HEK293 (cell line): ENCODE measurements around the gene RPL4.

ENCODE experiments used
- FEZF1 ChIP-seq: fragments of 450-650 bp; formaldehyde crosslinking; IDR thresholded peaks from 2 replicates; pipeline ENCODE4 v1.5.1; 2016; ENCODE audit warnings: missing biosample characterization, missing genetic modification characterization
- OSR2 ChIP-seq: fragments of 450-650 bp; formaldehyde crosslinking; IDR thresholded peaks from 2 replicates; pipeline ENCODE4 v1.5.1; 2016; ENCODE audit warnings: missing biosample characterization, missing genetic modification characterization
- PRDM1 ChIP-seq: fragments of 450-650 bp; formaldehyde crosslinking; IDR thresholded peaks from 2 replicates; pipeline ENCODE4; 2016; ENCODE audit warnings: missing biosample characterization, missing genetic modification characterization
- PRDM4 ChIP-seq: fragments of 450-650 bp; formaldehyde crosslinking; IDR thresholded peaks from 2 replicates; pipeline ENCODE4 v1.5.1; 2017; ENCODE audit warnings: missing biosample characterization, missing genetic modification characterization
- RBAK ChIP-seq: fragments of 450-650 bp; formaldehyde crosslinking; IDR thresholded peaks from 2 replicates; pipeline ENCODE4 v1.5.1; 2016; ENCODE audit warnings: missing biosample characterization, missing genetic modification characterization
- SALL2 ChIP-seq: fragments of 450-650 bp; formaldehyde crosslinking; IDR thresholded peaks from 2 replicates; pipeline ENCODE4 v1.5.0; 2017; ENCODE audit warnings: missing biosample characterization, mild to moderate bottlenecking, missing genetic modification characterization, borderline replicate concordance
- SCRT1 ChIP-seq: fragments of 450-650 bp; formaldehyde crosslinking; IDR thresholded peaks from 2 replicates; pipeline ENCODE4 v1.5.1; 2016; ENCODE audit warnings: missing biosample characterization, missing genetic modification characterization, borderline replicate concordance
- ZBTB48 ChIP-seq: fragments of 450-650 bp; formaldehyde crosslinking; IDR thresholded peaks from 2 replicates; pipeline ENCODE4 v1.5.1; 2016; ENCODE audit warnings: missing biosample characterization, missing genetic modification characterization
- ZEB2 ChIP-seq: fragments of 450-650 bp; formaldehyde crosslinking; IDR thresholded peaks from 2 replicates; pipeline ENCODE4 v1.5.1; 2016; ENCODE audit warnings: missing biosample characterization, missing genetic modification characterization
- ZFP37 ChIP-seq: fragments of 450-650 bp; formaldehyde crosslinking; IDR thresholded peaks from 2 replicates; pipeline ENCODE4 v1.5.1; 2016; ENCODE audit warnings: missing biosample characterization, missing genetic modification characterization
- ZFP41 ChIP-seq: fragments of 450-650 bp; formaldehyde crosslinking; IDR thresholded peaks from 2 replicates; pipeline ENCODE4 v1.5.1; 2016; ENCODE audit warnings: missing biosample characterization, missing genetic modification characterization, borderline replicate concordance
- ZNF10 ChIP-seq: fragments of 450-650 bp; formaldehyde crosslinking; IDR thresholded peaks from 2 replicates; pipeline ENCODE4 v1.5.1; 2017; ENCODE audit warnings: missing biosample characterization, missing genetic modification characterization
- ZNF132 ChIP-seq: fragments of 450-650 bp; formaldehyde crosslinking; IDR thresholded peaks from 2 replicates; pipeline ENCODE4 v1.5.1; 2017; ENCODE audit warnings: missing biosample characterization, missing genetic modification characterization, borderline replicate concordance
- ZNF169 ChIP-seq: fragments of 450-650 bp; formaldehyde crosslinking; IDR thresholded peaks from 2 replicates; pipeline ENCODE4 v1.5.1; 2016; ENCODE audit warnings: missing biosample characterization, missing genetic modification characterization
- ZNF175 ChIP-seq: fragments of 450-650 bp; formaldehyde crosslinking; IDR thresholded peaks from 2 replicates; pipeline ENCODE4 v1.5.1; 2016; ENCODE audit warnings: missing biosample characterization, missing genetic modification characterization
- ZNF2 ChIP-seq: fragments of 450-650 bp; formaldehyde crosslinking; IDR thresholded peaks from 2 replicates; pipeline ENCODE4 v1.5.1; 2016; ENCODE audit warnings: missing biosample characterization, missing genetic modification characterization
- ZNF24 ChIP-seq: fragments of 450-650 bp; formaldehyde crosslinking; IDR thresholded peaks from 2 replicates; pipeline ENCODE4 v1.5.1; 2016; ENCODE audit warnings: missing biosample characterization, missing genetic modification characterization
- ZNF350 ChIP-seq: fragments of 450-650 bp; formaldehyde crosslinking; IDR thresholded peaks from 2 replicates; pipeline ENCODE4 v1.5.0; 2017; ENCODE audit warnings: missing biosample characterization, mild to moderate bottlenecking, missing genetic modification characterization
- ZNF433 ChIP-seq: fragments of 450-650 bp; formaldehyde crosslinking; IDR thresholded peaks from 2 replicates; pipeline ENCODE4 v1.5.1; 2016; ENCODE audit warnings: missing biosample characterization, missing genetic modification characterization, low read depth
- ZNF521 ChIP-seq: fragments of 450-650 bp; formaldehyde crosslinking; IDR thresholded peaks from 2 replicates; pipeline ENCODE4 v1.5.1; 2017; ENCODE audit warnings: missing biosample characterization, mild to moderate bottlenecking, missing genetic modification characterization
- ZNF596 ChIP-seq: fragments of 450-650 bp; IDR thresholded peaks from 2 replicates; pipeline ENCODE4 v1.5.0; 2018; ENCODE audit warnings: missing biosample characterization, mild to moderate bottlenecking, missing genetic modification characterization, moderate library complexity
- ZNF660 ChIP-seq: fragments of 450-650 bp; IDR thresholded peaks from 2 replicates; pipeline ENCODE4 v1.5.1; 2018; ENCODE audit warnings: missing biosample characterization, mild to moderate bottlenecking, missing genetic modification characterization
- ZNF704 ChIP-seq: fragments of 450-650 bp; formaldehyde crosslinking; IDR thresholded peaks from 2 replicates; pipeline ENCODE4 v1.5.1; 2016; ENCODE audit warnings: missing biosample characterization, missing genetic modification characterization
- ZNF837 ChIP-seq: fragments of 450-650 bp; formaldehyde crosslinking; IDR thresholded peaks from 2 replicates; pipeline ENCODE4 v1.5.1; 2016; ENCODE audit warnings: missing biosample characterization, missing genetic modification characterization
- TF ChIP-seq, protein P1 (sequence below): fragments of 450-650 bp; formaldehyde crosslinking; IDR thresholded peaks from 2 replicates; pipeline ENCODE4 v1.5.1; 2016; ENCODE audit warnings: missing biosample characterization, missing genetic modification characterization
- TF ChIP-seq, protein P2 (sequence below): fragments of 450-650 bp; formaldehyde crosslinking; IDR thresholded peaks from 2 replicates; pipeline ENCODE4 v1.5.1; 2017; ENCODE audit warnings: missing biosample characterization, missing genetic modification characterization
- TF ChIP-seq, protein P3 (sequence below): fragments of 450-650 bp; formaldehyde crosslinking; IDR thresholded peaks from 2 replicates; pipeline ENCODE4 v1.5.1; 2016; ENCODE audit warnings: missing biosample characterization, missing genetic modification characterization, borderline replicate concordance
- TF ChIP-seq, protein P4 (sequence below): fragments of 450-650 bp; formaldehyde crosslinking; IDR thresholded peaks from 2 replicates; pipeline ENCODE4 v1.5.1; 2016; ENCODE audit warnings: missing biosample characterization, missing genetic modification characterization

RPL4 gene

DNA sequence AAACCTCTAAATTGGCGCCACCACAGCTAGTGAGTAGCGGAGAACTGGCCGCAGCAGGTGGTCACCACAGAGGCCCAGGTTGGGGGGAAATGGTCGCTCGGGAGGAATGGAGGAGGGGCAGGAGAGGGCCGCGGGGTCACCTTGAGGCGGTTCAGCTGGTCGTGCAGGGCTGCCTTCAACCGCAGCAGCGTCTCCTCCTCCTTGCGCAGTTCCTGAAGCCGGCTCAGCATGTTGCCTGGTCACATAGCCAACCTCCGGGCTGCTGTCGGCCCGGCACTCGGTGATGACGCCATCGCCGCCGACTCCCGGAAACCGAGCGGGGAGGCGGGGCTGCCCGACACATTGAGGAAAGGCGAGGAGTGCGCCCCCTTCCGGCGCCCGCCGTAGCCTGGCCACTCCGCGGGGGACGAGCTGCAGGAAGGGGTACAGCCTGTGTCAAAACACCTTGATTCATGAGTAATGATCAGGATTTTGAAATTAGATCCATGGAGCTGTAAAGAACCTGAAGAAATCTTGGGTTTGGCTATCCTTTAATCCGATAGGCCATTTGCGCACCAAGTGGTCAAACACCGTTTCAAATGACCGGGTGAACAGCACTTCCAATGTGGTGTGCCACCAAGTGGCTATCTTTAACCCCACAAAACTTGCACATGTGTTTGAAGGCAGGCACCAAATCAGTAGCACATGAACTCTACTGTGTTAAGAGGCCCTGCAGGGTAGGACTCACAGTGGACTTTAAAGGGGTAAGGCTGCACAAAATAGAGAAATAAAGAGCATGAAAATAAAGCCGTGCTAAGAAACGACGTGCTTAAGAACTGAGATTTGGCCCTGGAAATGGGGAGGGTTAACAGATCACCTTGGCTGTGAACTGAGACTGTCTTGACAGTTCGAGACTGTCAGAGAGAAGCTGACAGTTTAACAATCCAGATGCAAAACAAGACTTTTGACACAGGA, 6.9 kb downstream of the RPL4 start, which contains the start of gene SNAPC5 (continued):
- TF ChIP-seq, protein P1, sequence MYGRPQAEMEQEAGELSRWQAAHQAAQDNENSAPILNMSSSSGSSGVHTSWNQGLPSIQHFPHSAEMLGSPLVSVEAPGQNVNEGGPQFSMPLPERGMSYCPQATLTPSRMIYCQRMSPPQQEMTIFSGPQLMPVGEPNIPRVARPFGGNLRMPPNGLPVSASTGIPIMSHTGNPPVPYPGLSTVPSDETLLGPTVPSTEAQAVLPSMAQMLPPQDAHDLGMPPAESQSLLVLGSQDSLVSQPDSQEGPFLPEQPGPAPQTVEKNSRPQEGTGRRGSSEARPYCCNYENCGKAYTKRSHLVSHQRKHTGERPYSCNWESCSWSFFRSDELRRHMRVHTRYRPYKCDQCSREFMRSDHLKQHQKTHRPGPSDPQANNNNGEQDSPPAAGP (tag by site-specific recombination): peak; percentile 92
- TF ChIP-seq SALL2 (tag by site-specific recombination) (no peak), RBAK (tag by site-specific recombination) (no peak), ZNF433 (tag by site-specific recombination) (no peak), ZNF2 (tag by site-specific recombination) (peak; percentile 97), ZEB2 (tag by site-specific recombination) (peak; percentile 100), SCRT1 (peak; percentile 96), ZNF704 (0 out of 2 replicates have a peak, but pooled peaks have one; percentile 45), ZFP37 (peak; percentile 99), ZNF10 (tag by site-specific recombination) (0 out of 2 replicates have a peak, but pooled peaks have one; percentile 33), ZBTB48 (peak; percentile 6; the same call in 1 of the 2 replicates), ZNF24 (peak; percentile 81; the same call in 1 of the 2 replicates), ZNF169 (tag by site-specific recombination) (no peak), PRDM1 (tag by site-specific recombination) (no peak), ZFP41 (tag by site-specific recombination) (no peak), ZNF175 (tag by site-specific recombination) (no peak), ZNF837 (tag by site-specific recombination) (peak; percentile 77; the same call in 1 of the 2 replicates), PRDM4 (no peak; the same call in 1 of the 2 replicates), ZNF521 (tag by site-specific recombination) (no peak), OSR2 (tag by site-specific recombination) (peak; percentile 95), FEZF1 (peak; percentile 86), ZNF132 (tag by site-specific recombination) (no peak), ZNF596 (tag by site-specific recombination) (peak; percentile 53; the same call in 1 of the 2 replicates), ZNF350 (no peak), ZNF660 (tag by site-specific recombination) (peak; percentile 98)
- TF ChIP-seq, protein P2, sequence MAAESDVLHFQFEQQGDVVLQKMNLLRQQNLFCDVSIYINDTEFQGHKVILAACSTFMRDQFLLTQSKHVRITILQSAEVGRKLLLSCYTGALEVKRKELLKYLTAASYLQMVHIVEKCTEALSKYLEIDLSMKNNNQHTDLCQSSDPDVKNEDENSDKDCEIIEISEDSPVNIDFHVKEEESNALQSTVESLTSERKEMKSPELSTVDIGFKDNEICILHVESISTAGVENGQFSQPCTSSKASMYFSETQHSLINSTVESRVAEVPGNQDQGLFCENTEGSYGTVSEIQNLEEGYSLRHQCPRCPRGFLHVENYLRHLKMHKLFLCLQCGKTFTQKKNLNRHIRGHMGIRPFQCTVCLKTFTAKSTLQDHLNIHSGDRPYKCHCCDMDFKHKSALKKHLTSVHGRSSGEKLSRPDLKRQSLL (tag by site-specific recombination): 0 out of 2 replicates have a peak, but pooled peaks have one; percentile 4
- TF ChIP-seq, protein P3, sequence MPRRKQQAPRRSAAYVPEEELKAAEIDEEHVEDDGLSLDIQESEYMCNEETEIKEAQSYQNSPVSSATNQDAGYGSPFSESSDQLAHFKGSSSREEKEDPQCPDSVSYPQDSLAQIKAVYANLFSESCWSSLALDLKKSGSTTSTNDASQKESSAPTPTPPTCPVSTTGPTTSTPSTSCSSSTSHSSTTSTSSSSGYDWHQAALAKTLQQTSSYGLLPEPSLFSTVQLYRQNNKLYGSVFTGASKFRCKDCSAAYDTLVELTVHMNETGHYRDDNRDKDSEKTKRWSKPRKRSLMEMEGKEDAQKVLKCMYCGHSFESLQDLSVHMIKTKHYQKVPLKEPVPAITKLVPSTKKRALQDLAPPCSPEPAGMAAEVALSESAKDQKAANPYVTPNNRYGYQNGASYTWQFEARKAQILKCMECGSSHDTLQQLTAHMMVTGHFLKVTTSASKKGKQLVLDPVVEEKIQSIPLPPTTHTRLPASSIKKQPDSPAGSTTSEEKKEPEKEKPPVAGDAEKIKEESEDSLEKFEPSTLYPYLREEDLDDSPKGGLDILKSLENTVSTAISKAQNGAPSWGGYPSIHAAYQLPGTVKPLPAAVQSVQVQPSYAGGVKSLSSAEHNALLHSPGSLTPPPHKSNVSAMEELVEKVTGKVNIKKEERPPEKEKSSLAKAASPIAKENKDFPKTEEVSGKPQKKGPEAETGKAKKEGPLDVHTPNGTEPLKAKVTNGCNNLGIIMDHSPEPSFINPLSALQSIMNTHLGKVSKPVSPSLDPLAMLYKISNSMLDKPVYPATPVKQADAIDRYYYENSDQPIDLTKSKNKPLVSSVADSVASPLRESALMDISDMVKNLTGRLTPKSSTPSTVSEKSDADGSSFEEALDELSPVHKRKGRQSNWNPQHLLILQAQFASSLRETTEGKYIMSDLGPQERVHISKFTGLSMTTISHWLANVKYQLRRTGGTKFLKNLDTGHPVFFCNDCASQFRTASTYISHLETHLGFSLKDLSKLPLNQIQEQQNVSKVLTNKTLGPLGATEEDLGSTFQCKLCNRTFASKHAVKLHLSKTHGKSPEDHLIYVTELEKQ (tag by site-specific recombination): peak; percentile 92
- TF ChIP-seq, protein P4, sequence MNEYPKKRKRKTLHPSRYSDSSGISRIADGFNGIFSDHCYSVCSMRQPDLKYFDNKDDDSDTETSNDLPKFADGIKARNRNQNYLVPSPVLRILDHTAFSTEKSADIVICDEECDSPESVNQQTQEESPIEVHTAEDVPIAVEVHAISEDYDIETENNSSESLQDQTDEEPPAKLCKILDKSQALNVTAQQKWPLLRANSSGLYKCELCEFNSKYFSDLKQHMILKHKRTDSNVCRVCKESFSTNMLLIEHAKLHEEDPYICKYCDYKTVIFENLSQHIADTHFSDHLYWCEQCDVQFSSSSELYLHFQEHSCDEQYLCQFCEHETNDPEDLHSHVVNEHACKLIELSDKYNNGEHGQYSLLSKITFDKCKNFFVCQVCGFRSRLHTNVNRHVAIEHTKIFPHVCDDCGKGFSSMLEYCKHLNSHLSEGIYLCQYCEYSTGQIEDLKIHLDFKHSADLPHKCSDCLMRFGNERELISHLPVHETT (tag by site-specific recombination): peak; percentile 79
